Mucosa of descending colon (tissue), 3 donors: ENCODE results near the gene GSTM5. TPM values are rescaled to one million over a fixed set of nuclear protein-coding genes. Genes with fewer than 3 reads are reported as not detected.
"Not testable (repeated sequence)": the region's sequence is repeated elsewhere in the genome, so short reads cannot be mapped to it uniquely, and the experiment has no call there.

Source experiments
- ATAC-seq: fragments of 200-7000 bp; cut with Tn5 transposase; one replicate; pipeline ENCODE4 v1.9.1; 2020; ENCODE audit warnings: mild to moderate bottlenecking, moderate library complexity
- DNase-seq, 3 donors: peaks; one replicate each; pipeline ENCODE4 v3.0.0-alpha.2; 2020
- H3K36me3 ChIP-seq: fragments of 200-600 bp; one replicate; pipeline ENCODE4 v1.8.0; 2021; ENCODE audit warnings: low read depth, mild to moderate bottlenecking
- H3K4me1 ChIP-seq: fragments of 200-600 bp; one replicate; pipeline ENCODE4 v1.8.0; 2021; ENCODE audit warnings: low read depth, mild to moderate bottlenecking
- H3K4me3 ChIP-seq: fragments of 200-600 bp; one replicate; pipeline ENCODE4 v1.8.0; 2021; ENCODE audit warnings: mild to moderate bottlenecking
- H3K9me3 ChIP-seq: fragments of 200-600 bp; one replicate; pipeline ENCODE4 v1.8.0; 2021; ENCODE audit warnings: mild to moderate bottlenecking
- CTCF ChIP-seq: fragments of 200-600 bp; IDR thresholded peaks from one replicate; pipeline ENCODE4 v1.8.0; 2022; ENCODE audit warnings: antibody characterized with exemption, mild to moderate bottlenecking
- intact Hi-C, 2 donors: fragments of 100-400 bp; cut with DNase I in 1 of 2; cut with micrococcal nuclease in 1 of 2; formaldehyde crosslinking; loops; one replicate each; pipeline versions ENCODE4 v1.11.0 to v1.11.1; 2022; cut with DNase I, micrococcal nuclease
- total RNA-seq, 3 donors: library from RNA; stranded (reverse); fragmentation: NEBNext Ultra II Directional in 2 of 3; extraction: Animal tissue kit (Norgen Biotek cat#: 25700) in 2 of 3; gene quantifications; one replicate each; pipeline versions ENCODE4 v1.2.1 to v1.2.4, GENCODE V29; 2021 to 2023
- donor health status: DM: no; HTN: no; CAD: no; lungs with moderate emphysema.
- donor health status: DM: no; HTN: no; CAD: no.
- donor health status: DM: no; HTN: yes; CAD: no.

The GSTM5 gene
- total RNA-seq, 3 donors from 2014 or later, result 2.5 to 6.1 (median 4.8) TPM

GRCh38 chr1:109704173-109704572 is 7.9 kb upstream of the GSTM5 start:
- Histone ChIP-seq H3K4me1 (no peaks in the 10 kb centered on the region), H3K4me3 (no peak overlapping the region), H3K9me3 (peaks cover 1% of the 10 kb centered on the region), H3K36me3 (no peaks in the 10 kb centered on the region)
- intact Hi-C loops, result no loop called here
- TF ChIP-seq CTCF, result no peak
- DNase-seq (no peak), ATAC-seq (no peak)

- Histone ChIP-seq H3K4me3 (no peak overlapping the region), H3K36me3 (no peaks in the 10 kb centered on the region), H3K9me3 (peaks cover 1% of the 10 kb centered on the region), H3K4me1 (no peaks in the 10 kb centered on the region)
- DNase-seq (no peak), ATAC-seq (no peak)
- intact Hi-C loops, result no loop called here
- TF ChIP-seq CTCF, result no peak
These were observed 6.6 kb upstream of the GSTM5 start for GRCh38 chr1:109705411-109705810.

- DNase-seq, H3K4me3 ChIP-seq, H3K9me3 ChIP-seq, H3K4me1 ChIP-seq, ATAC-seq, intact Hi-C loops, H3K36me3 ChIP-seq: not testable (repeated sequence)
These were observed 3.1 kb upstream of the GSTM5 start for GRCh38 chr1:109708949-109709348.

GRCh38 chr1:109709822-109710221 is 2.2 kb upstream of the GSTM5 start:
- H3K36me3 ChIP-seq, intact Hi-C loops, ATAC-seq, H3K4me3 ChIP-seq, DNase-seq, H3K9me3 ChIP-seq, H3K4me1 ChIP-seq: not testable (repeated sequence)

- no peak for TF ChIP-seq CTCF
- DNase-seq, result no peak
- Histone ChIP-seq H3K36me3 (no peaks in the 10 kb centered on the region), H3K4me1 (no peaks in the 10 kb centered on the region), H3K4me3 (no peak overlapping the region), H3K9me3 (peaks cover 1% of the 10 kb centered on the region)
- intact Hi-C loops, result no loop called here
- peak; percentile 16 for ATAC-seq
These were observed 342 bp downstream of the GSTM5 start for GRCh38 chr1:109712321-109712864.

GRCh38 chr1:109713636-109714035 is 1.6 kb downstream of the GSTM5 start:
- no peaks in the 10 kb centered on the region for H3K36me3 ChIP-seq
- H3K4me1 ChIP-seq, result no peaks in the 10 kb centered on the region
- DNase-seq (no peak), ATAC-seq (no peak)
- no peaks in the 10 kb centered on the region for H3K9me3 ChIP-seq
- H3K4me3 ChIP-seq, result no peak overlapping the region
- TF ChIP-seq CTCF, result no peak
- intact Hi-C loops, result no loop called here
